Skin epidermis (tissue), 12 donors: ENCODE data around the gene TLE2.
A peak's percentile ranks its signal among the peaks of the same experiment; 100 is the strongest.

ENCODE experiments used
- H3K27ac ChIP-seq, 21 experiments: fragments of 200-600 bp; sonication (generic) in 11 of 21; one replicate each; pipeline ENCODE4 v1.5.0; 2020; ENCODE audit warnings: mild to moderate bottlenecking in 3 of 21, inconsistent platforms in 2 of 21, moderate library complexity in 2 of 21
- H3K4me3 ChIP-seq, 7 experiments: fragments of 200-600 bp; sonication (generic) in 2 of 7; one replicate each; pipeline ENCODE4 v1.5.0; 2020; ENCODE audit warnings: inconsistent platforms in 2 of 7, mild to moderate bottlenecking in 2 of 7, moderate library complexity in 1 of 7

The TLE2 gene

DNA sequence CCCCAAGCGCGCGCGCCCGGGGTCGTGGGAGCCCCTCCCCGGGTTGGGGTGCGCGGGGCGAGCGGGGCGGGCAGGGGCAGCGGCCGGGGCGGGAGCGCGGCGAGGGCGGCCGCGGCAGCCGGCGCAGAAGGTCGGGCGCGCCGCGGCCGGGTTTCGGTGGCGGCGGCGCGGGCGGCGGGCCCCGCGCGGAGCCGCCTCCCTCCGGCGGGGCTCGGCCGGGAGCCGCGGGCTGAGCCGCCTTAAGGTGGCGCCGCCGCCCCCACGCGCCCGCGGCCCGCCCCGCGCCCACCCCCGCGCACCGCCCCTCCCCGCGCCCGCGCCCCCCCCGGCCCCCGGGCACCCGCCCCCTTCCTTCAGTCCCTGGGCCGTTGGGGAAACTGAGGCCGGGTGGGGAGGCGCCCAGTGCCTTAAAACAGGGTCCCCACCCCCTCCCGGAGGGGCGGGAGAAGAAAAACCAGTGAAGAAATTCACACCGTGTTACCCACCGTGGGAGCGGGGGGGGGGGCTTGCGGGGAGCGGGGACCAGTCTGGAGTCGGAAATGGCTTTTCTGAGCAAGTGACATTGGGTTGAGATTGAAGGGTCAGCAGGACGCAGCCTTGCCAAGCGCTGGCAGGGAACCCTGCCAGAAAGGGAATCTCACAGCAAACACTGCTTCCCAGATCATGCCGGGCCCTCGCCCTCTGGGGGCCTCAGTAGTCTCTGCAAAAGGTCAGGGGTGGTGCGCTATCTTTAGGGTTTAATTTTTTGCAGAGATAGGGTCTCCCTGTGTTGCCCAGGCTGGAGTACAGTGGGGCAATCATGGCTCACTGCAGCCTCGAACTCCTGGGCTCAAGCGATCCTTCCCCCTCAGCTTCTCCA lies at the start of gene TLE2:
TLE2 (minus strand) TSS at position 216 of the 859 bp plus-strand sequence. CDS start 376 bp downstream, outside the sequence.
- H3K4me3 ChIP-seq: peak within 1 kb of the TSS; percentile 8 to 54 (median 41)
- H3K27ac ChIP-seq: peak within 1 kb of the TSS in 12 of 21 experiments; percentile 16 to 80 (median 74)

- Histone ChIP-seq H3K4me3 (no peak overlapping the region), H3K27ac (no peak overlapping the region)
These were observed 46.7 kb upstream of the TLE2 start for GRCh38 chr19:3075605-3076431.

GRCh38 chr19:3073931-3074595 lies 45.0 kb upstream of the TLE2 start:
- no peak overlapping the region for H3K27ac ChIP-seq
- no peak overlapping the region for H3K4me3 ChIP-seq

- Histone ChIP-seq H3K27ac (no peak overlapping the region), H3K4me3 (no peak overlapping the region)
These were observed 44.1 kb upstream of the TLE2 start for GRCh38 chr19:3073159-3073563.

DNA sequence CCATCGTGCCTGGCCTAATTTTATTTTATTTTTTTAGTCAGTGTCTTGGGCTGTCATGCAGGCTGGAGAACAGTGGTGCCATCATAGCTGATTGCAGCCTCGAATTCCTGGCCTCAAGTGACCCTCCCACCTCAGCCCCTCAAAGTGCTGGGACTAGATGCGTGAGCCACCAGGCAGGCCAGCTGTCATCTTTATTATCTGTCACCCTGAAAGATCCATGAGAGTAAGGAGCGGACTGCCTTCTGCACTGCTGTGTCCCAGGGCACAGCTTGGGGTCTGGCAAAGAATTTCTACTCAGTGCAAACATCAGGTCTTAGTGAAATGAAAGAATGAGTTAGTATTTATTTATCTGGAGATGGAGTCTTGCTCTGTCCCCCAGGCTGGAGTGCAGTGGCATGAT lies 42.7 kb upstream of the TLE2 start:
- H3K4me3 ChIP-seq: no peak overlapping the region
- H3K27ac ChIP-seq: no peak overlapping the region

- H3K27ac ChIP-seq: no peak overlapping the region
- no peak overlapping the region for H3K4me3 ChIP-seq
These were observed 39.0 kb upstream of the TLE2 start for GRCh38 chr19:3068071-3068470.

DNA sequence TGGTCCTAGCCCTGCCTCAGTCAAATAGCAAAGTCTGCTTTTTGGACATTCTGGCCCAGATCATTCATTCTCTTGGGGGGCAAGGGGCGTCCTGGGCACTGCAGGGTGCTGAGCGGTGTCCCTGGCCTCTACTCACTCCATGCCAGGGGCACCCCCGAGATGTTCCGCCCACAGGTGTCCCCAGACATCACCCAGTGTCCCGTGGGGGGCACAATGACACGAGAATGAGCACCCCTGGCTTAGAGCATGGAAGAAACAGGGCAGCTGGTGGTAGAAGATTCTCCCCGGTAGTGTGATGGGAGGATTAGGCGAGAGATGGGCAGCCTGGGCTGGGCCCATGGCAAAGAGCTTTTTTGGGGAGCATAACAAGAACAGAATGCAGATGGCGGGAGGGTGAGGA lies 38.5 kb upstream of the TLE2 start:
- H3K4me3 ChIP-seq: no peak overlapping the region
- no peak overlapping the region for H3K27ac ChIP-seq

GRCh38 chr19:3066482-3067049 lies 37.5 kb upstream of the TLE2 start:
- Histone ChIP-seq H3K4me3 (no peak overlapping the region), H3K27ac (no peak overlapping the region)

- Histone ChIP-seq H3K27ac (peak overlapping the region in 2 of 21 experiments; percentile 5 to 6), H3K4me3 (no peak overlapping the region)
These were observed 36.7 kb upstream of the TLE2 start for GRCh38 chr19:3065675-3066357.

DNA sequence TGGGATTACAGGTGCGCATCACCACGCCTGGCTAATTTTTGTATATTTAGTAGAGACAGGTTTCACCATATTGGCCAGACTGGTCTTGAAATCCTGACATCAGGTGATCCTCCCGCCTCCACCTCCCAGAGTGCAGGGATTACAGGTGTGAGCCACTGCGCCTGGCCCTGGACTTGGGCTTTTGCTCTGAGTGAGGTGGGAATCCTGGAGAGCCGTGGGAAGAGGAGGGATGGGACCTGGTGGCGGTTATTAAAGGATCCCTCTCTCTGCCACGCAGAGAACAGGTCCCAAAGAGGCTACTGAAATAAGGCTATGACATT lies 34.9 kb upstream of the TLE2 start:
- H3K4me3 ChIP-seq: no peak overlapping the region
- H3K27ac ChIP-seq: no peak overlapping the region

DNA sequence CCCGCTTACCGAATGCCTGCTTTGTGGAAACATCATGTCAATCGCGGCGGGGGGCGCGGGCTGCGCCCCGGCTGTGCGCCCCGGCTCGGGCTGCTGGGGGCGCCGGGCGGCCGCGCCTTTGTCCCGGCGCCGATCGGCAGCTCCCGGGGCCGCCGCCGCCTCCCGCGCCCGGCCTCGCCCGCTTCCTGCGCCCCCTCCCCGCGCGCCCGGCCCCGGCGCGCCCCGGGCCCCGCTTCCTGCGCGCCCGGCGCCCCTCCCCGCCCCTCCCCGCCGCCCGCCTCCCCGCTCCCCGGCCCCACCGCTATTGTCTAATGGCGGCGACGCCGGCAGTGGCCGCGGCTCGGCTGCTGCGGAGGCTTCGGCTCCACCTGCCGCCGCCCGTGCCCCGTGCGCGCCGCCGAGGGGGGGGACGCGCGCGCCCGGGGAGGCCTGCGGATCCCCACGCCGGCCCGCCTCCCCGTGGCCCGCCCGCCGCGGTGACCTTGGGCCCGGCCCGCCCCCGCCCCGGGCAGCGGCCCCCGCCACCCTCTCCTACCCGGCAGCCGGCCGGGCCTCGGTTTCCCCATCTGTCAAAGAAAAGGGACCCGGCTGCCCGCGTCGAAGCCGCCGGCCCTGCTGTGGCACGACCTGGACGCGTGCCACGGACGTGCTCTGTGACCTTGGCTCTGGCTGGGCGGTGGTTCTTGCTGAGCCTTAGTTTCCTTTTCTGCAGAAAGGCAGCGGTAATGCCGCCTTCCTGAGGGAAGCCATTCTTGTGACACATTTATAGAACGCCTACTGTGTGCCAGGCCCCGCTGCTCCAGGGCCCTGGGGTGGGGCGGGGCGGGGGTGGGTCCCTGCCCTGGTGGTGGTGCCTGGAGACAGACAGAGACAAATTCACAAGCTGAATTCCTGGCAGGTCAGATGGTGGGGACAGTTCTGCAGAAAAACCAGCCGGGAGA lies 33.4 kb upstream of the TLE2 start, which contains the start of gene TLE5:
TLE5 (minus strand) TSS at position 331 of the 941 bp plus-strand sequence; CDS start at position 36, 295 bp downstream.
- peak within 1 kb of the TSS; percentile 86 to 99 (median 96) for H3K27ac ChIP-seq

GRCh38 chr19:3061182-3062161 lies 32.4 kb upstream of the TLE2 start:
- Histone ChIP-seq H3K27ac (peak overlapping the region; percentile 86 to 99 (median 96)), H3K4me3 (peak overlapping the region; percentile 56 to 97 (median 71))

More for the DNA sequence above, 33.4 kb upstream of the TLE2 start, which contains the start of gene TLE5:
- peak within 1 kb of the TSS; percentile 56 to 97 (median 71) for H3K4me3 ChIP-seq

DNA sequence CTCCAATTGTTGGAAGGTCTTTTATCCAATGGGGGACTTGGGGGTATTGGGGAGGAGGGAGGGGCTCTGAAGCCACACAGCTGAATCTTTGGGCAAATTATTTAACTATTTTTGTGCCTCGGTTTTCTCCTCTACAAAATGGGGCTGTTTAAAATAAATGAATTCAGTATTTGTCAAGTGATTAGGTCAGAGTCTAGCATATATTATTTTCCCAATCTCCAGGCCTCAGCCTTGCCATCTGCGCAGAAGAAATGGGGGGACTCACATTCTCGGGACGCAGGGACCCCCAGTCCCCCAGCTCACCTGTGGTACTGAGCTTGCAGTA lies 31.7 kb upstream of the TLE2 start:
- Histone ChIP-seq H3K27ac (peak overlapping the region; percentile 86 to 99 (median 96)), H3K4me3 (peak overlapping the region; percentile 56 to 97 (median 71))

DNA sequence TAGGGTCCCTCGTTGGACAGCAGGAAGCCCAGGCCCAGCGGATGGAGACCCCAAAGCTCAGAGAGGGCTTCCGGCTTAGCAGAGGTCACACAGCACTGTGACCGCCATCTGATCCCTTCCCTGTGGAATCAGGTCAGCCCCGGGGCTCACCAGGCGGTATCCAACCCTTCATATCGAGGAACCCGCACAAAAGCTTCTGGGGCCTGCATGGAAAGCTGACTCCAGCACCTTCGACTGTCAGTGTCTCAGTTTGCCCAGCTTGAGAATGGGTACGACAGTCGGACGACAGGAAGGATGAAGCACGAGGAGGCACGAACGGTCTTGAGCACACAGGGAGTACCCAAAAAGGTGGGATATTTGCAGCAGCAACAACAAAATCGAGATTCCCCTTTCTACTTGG lies 30.6 kb upstream of the TLE2 start:
- Histone ChIP-seq H3K4me3 (no peak overlapping the region), H3K27ac (peak overlapping the region in 3 of 21 experiments; percentile 37 to 97 (median 95))

DNA sequence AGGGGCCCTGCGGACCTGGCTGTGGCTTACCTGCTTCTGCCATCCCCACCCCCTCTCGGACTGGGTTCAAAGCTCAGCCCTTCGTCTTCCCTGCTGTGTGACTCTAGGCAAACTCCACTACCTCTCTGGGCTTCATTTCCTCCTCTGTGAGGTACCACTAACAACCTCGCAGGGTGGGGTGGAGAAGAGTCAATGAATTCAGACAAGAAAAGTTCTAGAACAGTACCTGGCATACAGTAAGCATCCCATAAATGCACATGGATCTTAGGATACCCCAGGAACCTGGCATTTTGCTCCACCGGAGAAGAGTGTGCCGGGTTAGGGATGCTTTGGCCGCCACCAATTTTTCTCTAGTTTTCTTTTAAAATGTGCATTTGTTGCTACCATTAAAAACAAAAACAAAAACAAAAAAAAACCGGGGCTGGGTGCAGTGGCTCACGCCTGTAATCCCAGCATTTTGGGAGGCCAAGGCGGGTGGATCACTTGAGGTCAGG lies 29.8 kb upstream of the TLE2 start:
- no peak overlapping the region for H3K4me3 ChIP-seq
- peak overlapping the region in 6 of 21 experiments; percentile 47 to 80 (median 66) for H3K27ac ChIP-seq

DNA sequence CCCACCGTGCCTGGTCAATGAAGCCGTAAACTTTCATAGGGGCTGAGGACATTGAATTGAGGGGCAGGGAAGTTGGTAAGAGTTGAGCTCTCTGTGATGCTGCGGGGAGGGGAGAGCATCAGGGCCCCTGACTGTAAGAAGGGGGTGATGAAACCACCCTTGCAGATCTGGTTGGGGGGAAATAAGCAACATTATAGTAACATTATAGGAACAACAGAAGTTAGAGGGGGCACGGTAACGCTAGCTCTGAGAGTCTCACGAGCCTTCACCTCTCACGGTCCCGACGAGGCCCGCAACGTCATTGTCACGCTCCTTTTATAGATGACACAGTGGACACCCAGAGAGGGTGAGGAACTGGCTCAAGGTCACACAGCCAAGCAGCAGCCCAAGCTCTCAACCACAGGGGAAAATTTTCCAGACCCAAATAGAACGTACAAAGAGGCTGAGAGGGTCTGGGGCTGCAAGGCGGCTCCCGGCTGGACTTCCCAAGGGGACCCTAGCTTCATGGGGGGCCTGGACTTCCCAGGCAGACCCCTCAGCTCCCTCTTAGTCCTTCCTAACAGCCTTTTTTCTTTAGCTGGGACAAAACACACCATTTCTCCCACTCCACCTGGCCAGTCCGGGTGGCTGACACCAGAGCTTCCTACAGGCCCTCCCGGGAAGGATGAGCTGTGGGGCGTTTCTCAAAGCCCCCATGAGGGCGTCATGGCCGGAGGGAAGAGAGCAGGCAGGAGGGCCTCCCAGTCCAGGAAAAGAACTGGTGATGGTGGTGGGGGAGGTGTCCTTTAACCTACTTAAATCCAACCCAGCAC lies 29.1 kb upstream of the TLE2 start:
- Histone ChIP-seq H3K4me3 (no peak overlapping the region), H3K27ac (peak overlapping the region in 10 of 21 experiments; percentile 47 to 80 (median 66))
